Fibroblast of villous mesenchyme (primary cell): ENCODE results near the gene MUC20. TPM values are rescaled to one million over a fixed set of nuclear protein-coding genes. Genes with fewer than 3 reads are reported as not detected.

ENCODE experiments used
- DNase-seq: peaks from one replicate; pipeline ENCODE4 v3.0.0-alpha.2; 2010; ENCODE audit warnings: low read depth
- H3K4me3 ChIP-seq: 2 replicates; pipeline ENCODE4 v1.5.1; 2011; ENCODE audit warnings: low read depth, mild to moderate bottlenecking, low read length
- total RNA-seq: library from RNA; depleted of rRNA; stranded (reverse); fragments of >200 nt; gene quantifications from 2 replicates; pipeline ENCODE4 v1.2.3, GENCODE V29; 2012
- TF ChIP-seq, protein P1 (sequence below): IDR thresholded peaks from 2 replicates; pipeline ENCODE4 v1.5.1; 2012; ENCODE audit warnings: low read depth, mild to moderate bottlenecking, low read length; ENCODE audit not compliant: insufficient read depth

Gene MUC20
- total RNA-seq, 1 donor: 0.43 TPM

- H3K4me3 ChIP-seq: no peak overlapping the region
- TF ChIP-seq, protein P1, sequence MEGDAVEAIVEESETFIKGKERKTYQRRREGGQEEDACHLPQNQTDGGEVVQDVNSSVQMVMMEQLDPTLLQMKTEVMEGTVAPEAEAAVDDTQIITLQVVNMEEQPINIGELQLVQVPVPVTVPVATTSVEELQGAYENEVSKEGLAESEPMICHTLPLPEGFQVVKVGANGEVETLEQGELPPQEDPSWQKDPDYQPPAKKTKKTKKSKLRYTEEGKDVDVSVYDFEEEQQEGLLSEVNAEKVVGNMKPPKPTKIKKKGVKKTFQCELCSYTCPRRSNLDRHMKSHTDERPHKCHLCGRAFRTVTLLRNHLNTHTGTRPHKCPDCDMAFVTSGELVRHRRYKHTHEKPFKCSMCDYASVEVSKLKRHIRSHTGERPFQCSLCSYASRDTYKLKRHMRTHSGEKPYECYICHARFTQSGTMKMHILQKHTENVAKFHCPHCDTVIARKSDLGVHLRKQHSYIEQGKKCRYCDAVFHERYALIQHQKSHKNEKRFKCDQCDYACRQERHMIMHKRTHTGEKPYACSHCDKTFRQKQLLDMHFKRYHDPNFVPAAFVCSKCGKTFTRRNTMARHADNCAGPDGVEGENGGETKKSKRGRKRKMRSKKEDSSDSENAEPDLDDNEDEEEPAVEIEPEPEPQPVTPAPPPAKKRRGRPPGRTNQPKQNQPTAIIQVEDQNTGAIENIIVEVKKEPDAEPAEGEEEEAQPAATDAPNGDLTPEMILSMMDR: no peak
- no peak for DNase-seq
Observed at GRCh38 chr3:195750797-195751520, 30.2 kb downstream of the MUC20 start.

DNA sequence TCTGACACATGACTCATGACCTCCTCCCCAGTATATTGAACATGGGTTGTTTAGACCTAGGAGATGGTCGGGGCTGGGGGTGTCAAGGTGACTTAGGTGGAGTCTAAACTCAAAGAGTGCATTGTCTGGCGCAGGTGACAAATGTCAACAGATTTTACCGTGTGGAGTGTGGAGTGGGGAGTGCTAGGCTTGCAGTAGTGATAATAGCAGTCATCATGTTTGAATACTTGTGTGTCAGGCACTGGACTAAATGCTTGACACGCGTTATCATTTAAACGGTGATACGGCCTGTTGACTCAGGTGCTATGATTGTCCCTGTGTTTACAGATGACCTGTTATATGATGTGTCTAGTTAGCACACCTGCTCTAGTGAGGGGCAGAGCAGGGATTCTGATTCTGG lies 30.8 kb downstream of the MUC20 start:
- DNase-seq: no peak
- no peak overlapping the region for H3K4me3 ChIP-seq
- TF ChIP-seq, protein P1: no peak

GRCh38 chr3:195752066-195752465 lies 31.3 kb downstream of the MUC20 start:
- no peak for DNase-seq
- TF ChIP-seq, protein P1: no peak
- H3K4me3 ChIP-seq: no peak overlapping the region

- DNase-seq: no peak
- H3K4me3 ChIP-seq: no peak overlapping the region
- TF ChIP-seq, protein P1: no peak
Observed at GRCh38 chr3:195752546-195753331, 32.0 kb downstream of the MUC20 start.

- no peak for DNase-seq
- TF ChIP-seq, protein P1: no peak
- H3K4me3 ChIP-seq: no peak overlapping the region
Observed at GRCh38 chr3:195753581-195753980, 32.8 kb downstream of the MUC20 start.

- H3K4me3 ChIP-seq: no peak overlapping the region
- DNase-seq: no peak
- TF ChIP-seq, protein P1: no peak
Observed at GRCh38 chr3:195754141-195754540, 33.4 kb downstream of the MUC20 start.
